Caco-2 (cell line): Measurements from ENCODE around the gene DIAPH1. TPM values are rescaled to one million over a fixed set of nuclear protein-coding genes. Genes with fewer than 3 reads are reported as not detected.

Experiments used
- BruUV-seq: library from RNA; stranded (reverse); fragments of 400-500 nt; replicated peaks from 2 replicates; lab custom pipeline; 2021; lab: Mats Ljungman, UMichigan
- CTCF ChIA-PET: fragments of 300-600 bp; sonication (Branson Sonifier 250); formaldehyde crosslinking; loops from one replicate; lab custom pipeline; 2022; ENCODE audit warnings: antibody characterized with exemption; lab: Charles Lee
- POLR2A ChIA-PET: fragments of 300-600 bp; sonication (Branson Sonifier 250); formaldehyde crosslinking; loops from one replicate; lab custom pipeline; 2022; ENCODE audit warnings: antibody characterized with exemption; lab: Charles Lee
- DNase-seq, 2 experiments: peaks; one replicate each; pipeline versions ENCODE4 v3.0.0 to v3.0.0-alpha.2; 2020 to 2022
- H3K27me3 ChIP-seq: replicated peaks from 2 replicates; pipeline ENCODE4 v1.6.0; 2011; ENCODE audit warnings: low read length; ENCODE audit not compliant: control insufficient read depth, insufficient read depth
- H3K36me3 ChIP-seq: 2 replicates; pipeline ENCODE4 v1.5.1; 2011; ENCODE audit warnings: low read length; ENCODE audit not compliant: control insufficient read depth, insufficient read depth
- H3K4me1 ChIP-seq: fragments of 250-450 bp; sonication (Bioruptor Pico); 2 replicates; pipeline ENCODE4 v1.5.1; 2020; ENCODE audit warnings: mild to moderate bottlenecking
- H3K4me3 ChIP-seq: 2 replicates; pipeline ENCODE4 v1.5.1; 2011; ENCODE audit warnings: low read depth, mild to moderate bottlenecking, control low read depth, low read length
- H3K9me3 ChIP-seq: fragments of 250-450 bp; sonication (Bioruptor Pico); 2 replicates; pipeline ENCODE4 v1.5.1; 2020; ENCODE audit warnings: mild to moderate bottlenecking, moderate library complexity
- H3K27ac Mint-ChIP-seq: one replicate; pipeline ENCODE4 v1.8.0; 2022; ENCODE audit warnings: mixed read lengths; ENCODE audit not compliant: unreplicated experiment
- H3K27me3 Mint-ChIP-seq: one replicate; pipeline ENCODE4 v1.8.0; 2022; ENCODE audit warnings: mixed read lengths; ENCODE audit not compliant: insufficient read depth, unreplicated experiment
- H3K36me3 Mint-ChIP-seq: one replicate; pipeline ENCODE4 v1.8.0; 2022; ENCODE audit warnings: mild to moderate bottlenecking, mixed read lengths; ENCODE audit not compliant: insufficient read depth, unreplicated experiment
- H3K4me1 Mint-ChIP-seq: one replicate; pipeline ENCODE4 v1.8.0; 2022; ENCODE audit warnings: low read depth, mixed read lengths; ENCODE audit not compliant: unreplicated experiment
- H3K4me3 Mint-ChIP-seq: one replicate; pipeline ENCODE4 v1.8.0; 2022; ENCODE audit warnings: mild to moderate bottlenecking, moderate library complexity, mixed read lengths; ENCODE audit not compliant: unreplicated experiment
- H3K9me3 Mint-ChIP-seq: one replicate; pipeline ENCODE4 v1.8.0; 2022; ENCODE audit warnings: mixed read lengths; ENCODE audit not compliant: unreplicated experiment
- CTCF ChIP-seq, 2 experiments: fragments of 200-600 bp in 1 of 2; IDR thresholded peaks; 1 replicate in 1 of 2; 2 replicates in 1 of 2; pipeline versions ENCODE4 v1.5.1 to v1.8.0; 2011 to 2022; ENCODE audit warnings: antibody characterized with exemption in 1 of 2, control low read depth in 1 of 2, inconsistent platforms in 1 of 2, low read depth in 1 of 2, low read length in 1 of 2, mild to moderate bottlenecking in 1 of 2, moderate library complexity in 1 of 2; ENCODE audit not compliant: insufficient read depth in 1 of 2, severe bottlenecking in 1 of 2, unreplicated experiment in 1 of 2
- intact Hi-C: fragments of 100-400 bp; cut with micrococcal nuclease; formaldehyde crosslinking; loops from one replicate; pipeline ENCODE4 v1.10.0; 2022; ENCODE audit not compliant: unreplicated experiment
- total RNA-seq: library from RNA; stranded (reverse); gene quantifications from 2 replicates; pipeline ENCODE4 v1.2.3, GENCODE V29; 2022

The DIAPH1 gene
- total RNA-seq, 1 experiment from 2014 or later, result 161 TPM

- intact Hi-C loops, result loop anchor here (1.0 kb wide), 2 partner anchors 9 to 34 kb away; partner anchors contain the start of gene FCHSD1
- ChIA-PET POLR2A (interaction anchor here (2.6 kb wide), 1 partner anchor 26 kb away, joined by 57 read pairs; no protein-coding TSS in a partner anchor), CTCF (interaction anchor here (0.5 to 3.2 kb wide), 4 partner anchors 16 to 54 kb away, joined by 3 to 40 read pairs (median 14); partner anchors contain the start of genes HDAC3 and RELL2)
- H3K36me3 ChIP-seq, result 0 out of 2 replicates have a peak, but pooled peaks cover 2% of the 10 kb centered on the region
- H3K9me3 ChIP-seq, result no peaks in the 10 kb centered on the region
- Mint-ChIP-seq H3K27ac (peak overlapping the region; percentile 96), H3K4me1 (peaks cover 21% of the 10 kb centered on the region), H3K36me3 (peaks cover 47% of the 10 kb centered on the region), H3K27me3 (no peaks in the 10 kb centered on the region), H3K9me3 (no peaks in the 10 kb centered on the region), H3K4me3 (peak overlapping the region; percentile 89)
- TSS peak; percentile 36 for BruUV-seq
- no peak for DNase-seq
- peak overlapping the region; percentile 87 for H3K4me3 ChIP-seq
- no peak for TF ChIP-seq CTCF (IDR thresholded peaks at IDR 0.05; ENCODE audit: insufficient read depth in 1 of 2, low read depth in 1 of 2, low read length in 1 of 2, severe bottlenecking in 1 of 2, unreplicated experiment in 1 of 2)
- no peaks in the 10 kb centered on the region for H3K27me3 ChIP-seq
- H3K4me1 ChIP-seq, result peaks cover 34% of the 10 kb centered on the region
Measured at GRCh38 chr5:141617682-141618029, 1.1 kb downstream of the DIAPH1 start.

GRCh38 chr5:141617128-141617527 is 1.7 kb downstream of the DIAPH1 start:
- peaks cover 21% of the 10 kb centered on the region for H3K4me1 Mint-ChIP-seq
- no TSS peak for BruUV-seq
- intact Hi-C loops, result no loop called here
- CTCF ChIA-PET, result interaction anchor here (0.5 to 3.2 kb wide), 4 partner anchors 17 to 53 kb away, joined by 3 to 40 read pairs (median 14); partner anchors contain the start of genes HDAC3 and RELL2
- peak overlapping the region; percentile 87 for H3K4me3 ChIP-seq
- H3K9me3 Mint-ChIP-seq, result no peaks in the 10 kb centered on the region
- no peaks in the 10 kb centered on the region for H3K27me3 Mint-ChIP-seq
- H3K27ac Mint-ChIP-seq, result peak overlapping the region; percentile 96
- peak overlapping the region; percentile 89 for H3K4me3 Mint-ChIP-seq
- H3K36me3 ChIP-seq, result 0 out of 2 replicates have a peak, but pooled peaks cover 2% of the 10 kb centered on the region
- peaks cover 34% of the 10 kb centered on the region for H3K4me1 ChIP-seq
- peaks cover 41% of the 10 kb centered on the region for H3K36me3 Mint-ChIP-seq
- H3K27me3 ChIP-seq, result no peaks in the 10 kb centered on the region
- no peaks in the 10 kb centered on the region for H3K9me3 ChIP-seq
- POLR2A ChIA-PET, result interaction anchor here (0.6 to 2.6 kb wide), 3 partner anchors 20 to 41 kb away, joined by 4 to 57 read pairs (median 9); partner anchors contain the start of genes HDAC3 and RELL2
- no peak for TF ChIP-seq CTCF (IDR thresholded peaks at IDR 0.05; ENCODE audit: insufficient read depth in 1 of 2, low read depth in 1 of 2, low read length in 1 of 2, severe bottlenecking in 1 of 2, unreplicated experiment in 1 of 2)
- DNase-seq, result no peak

DNA sequence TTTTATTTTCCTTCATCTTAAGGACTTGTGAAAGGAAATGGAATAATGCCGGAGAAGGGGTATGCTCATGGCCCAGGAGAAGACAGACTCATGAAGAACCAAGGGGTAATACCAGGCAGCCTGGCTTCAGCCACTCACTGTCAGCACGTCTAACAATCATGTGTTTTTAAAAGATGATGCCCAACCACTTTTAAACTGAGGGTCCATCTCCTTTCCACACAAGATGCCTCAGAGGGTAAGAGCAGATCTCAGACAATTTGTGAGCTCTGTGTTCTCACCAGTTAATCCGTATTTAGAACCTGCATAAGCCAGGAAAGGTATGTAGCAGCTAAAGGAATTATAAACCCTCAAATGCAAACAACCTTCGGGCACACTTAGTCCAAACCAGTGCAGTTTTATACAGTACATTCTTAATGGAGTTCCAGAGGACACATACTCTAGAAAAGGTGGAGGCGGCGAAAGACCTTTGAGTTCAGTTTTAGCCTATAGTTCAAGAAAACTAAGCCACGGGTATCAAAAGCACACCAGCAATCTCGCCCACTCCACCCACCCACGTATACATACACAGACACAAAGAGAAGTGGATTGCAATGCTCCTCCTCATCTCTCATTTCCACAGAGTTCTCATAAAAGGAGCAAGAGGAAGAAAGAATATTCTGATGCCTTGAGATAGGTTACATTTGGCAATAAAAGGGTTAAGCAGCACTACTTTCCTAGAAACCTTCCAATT is 2.6 kb downstream of the DIAPH1 start:
- TF ChIP-seq CTCF (IDR thresholded peaks at IDR 0.05; ENCODE audit: insufficient read depth in 1 of 2, low read depth in 1 of 2, low read length in 1 of 2, severe bottlenecking in 1 of 2, unreplicated experiment in 1 of 2), result no peak
- H3K27me3 ChIP-seq, result no peaks in the 10 kb centered on the region
- no TSS peak for BruUV-seq
- intact Hi-C loops, result no loop called here
- H3K4me3 ChIP-seq, result no peak overlapping the region; the same call in 1 of the 2 replicates
- H3K27ac Mint-ChIP-seq, result no peak overlapping the region
- peaks cover 39% of the 10 kb centered on the region for H3K4me1 ChIP-seq
- no peaks in the 10 kb centered on the region for H3K27me3 Mint-ChIP-seq
- no peaks in the 10 kb centered on the region for H3K9me3 ChIP-seq
- peak overlapping the region; percentile 89 for H3K4me3 Mint-ChIP-seq
- ChIA-PET POLR2A (interaction anchor here (1.1 kb wide), 1 partner anchor 21 kb away, joined by 4 read pairs; the partner anchor contains the start of genes HDAC3 and RELL2), CTCF (interaction anchor here (1.5 to 2.8 kb wide), 2 partner anchors 24 to 52 kb away, joined by 4 to 24 read pairs; no protein-coding TSS in a partner anchor)
- peaks cover 27% of the 10 kb centered on the region for H3K4me1 Mint-ChIP-seq
- no peaks in the 10 kb centered on the region for H3K9me3 Mint-ChIP-seq
- H3K36me3 ChIP-seq, result 0 out of 2 replicates have a peak, but pooled peaks cover 2% of the 10 kb centered on the region
- no peak for DNase-seq
- H3K36me3 Mint-ChIP-seq, result peaks cover 41% of the 10 kb centered on the region
